ENCODE results near the gene RASSF8.

GRCh38 chr12:25972783-25973182 is 14.3 kb downstream of the RASSF8 start:
- TF ChIP-seq CTCF (IDR thresholded peaks at IDR 0.05) = no peak
- no peak for TF ChIP-seq POLR2A (IDR thresholded peaks at IDR 0.05)

Data from esophagus squamous epithelium (tissue), 4 donors.